Activated T-cell treated with anti-CD3 and anti-CD28 coated beads, Interleukin-2, amount 50 U/mL, for 4 hours (primary cell): Measurements from ENCODE around the gene CYP4A22. TPM values are rescaled to one million over a fixed set of nuclear protein-coding genes. Genes with fewer than 3 reads are reported as not detected.
A peak's percentile ranks its signal among the peaks of the same experiment; 100 is the strongest.
"Not testable (repeated sequence)": the region's sequence is repeated elsewhere in the genome, so short reads cannot be mapped to it uniquely, and the experiment has no call there.

ENCODE experiments used
- ATAC-seq, 2 donors: fragments of 200-7000 bp; cut with Tn5 transposase; one replicate each; pipeline ENCODE4 v1.10.0; 2021
- DNase-seq: peaks from one replicate; pipeline ENCODE4 v3.0.0-alpha.2; 2020
- H3K27me3 Mint-ChIP-seq: one replicate; pipeline ENCODE4 v1.8.0; 2021; ENCODE audit warnings: low read depth, mixed read lengths
- H3K36me3 Mint-ChIP-seq: one replicate; pipeline ENCODE4 v1.8.0; 2022; ENCODE audit warnings: mixed read lengths; ENCODE audit not compliant: insufficient read depth
- H3K4me1 Mint-ChIP-seq: one replicate; pipeline ENCODE4 v1.8.0; 2021; ENCODE audit warnings: low read depth, mixed read lengths
- H3K4me3 Mint-ChIP-seq: one replicate; pipeline ENCODE4 v1.8.0; 2021; ENCODE audit warnings: mild to moderate bottlenecking, moderate library complexity, mixed read lengths
- H3K9me3 Mint-ChIP-seq: one replicate; pipeline ENCODE4 v1.8.0; 2021; ENCODE audit warnings: mixed read lengths
- total RNA-seq, 3 donors: library from RNA; stranded (reverse); gene quantifications; one replicate each; pipeline ENCODE4 v1.2.1, GENCODE V29; 2021

Gene CYP4A22
- total RNA-seq, 3 donors from 2014 or later: not detected

DNA sequence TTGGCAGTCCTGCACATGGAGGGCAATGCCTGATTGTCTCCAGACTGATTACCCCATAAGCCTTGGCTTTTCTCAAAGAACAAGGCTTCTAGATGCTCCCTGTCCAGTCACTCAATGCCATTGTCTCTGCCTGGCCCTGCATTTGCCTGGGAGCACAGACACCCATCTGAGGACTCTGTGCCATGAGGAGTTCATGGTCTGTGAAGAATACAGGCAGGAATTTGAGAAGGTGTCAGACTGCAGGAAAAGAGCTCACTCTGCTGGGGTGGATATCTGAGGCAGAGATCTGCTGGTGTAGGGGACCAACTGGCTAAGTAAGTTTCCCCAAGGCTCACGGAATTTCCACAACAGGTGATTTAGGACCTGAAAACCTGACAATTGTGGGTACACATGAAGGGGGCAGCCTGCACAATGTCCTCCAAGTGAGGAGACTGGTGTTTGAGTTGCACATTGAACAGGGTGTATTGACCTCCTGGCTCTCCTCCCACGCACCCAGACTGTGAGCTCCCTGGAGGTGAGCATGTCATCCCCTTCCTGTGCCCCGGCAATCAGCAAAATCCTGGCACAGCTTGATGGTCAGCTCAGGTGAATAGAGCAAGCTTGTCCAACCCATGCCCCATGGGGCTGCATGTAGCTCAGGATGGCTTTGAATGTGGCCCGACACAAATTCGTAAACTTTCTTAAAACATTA lies 829 bp downstream of the CYP4A22 start:
- Mint-ChIP-seq H3K36me3 (no peaks in the 10 kb centered on the region), H3K4me1 (no peaks in the 10 kb centered on the region), H3K27me3 (peaks cover 3% of the 10 kb centered on the region), H3K9me3 (no peaks in the 10 kb centered on the region), H3K4me3 (no peak overlapping the region)
- DNase-seq: no peak
- no peak for ATAC-seq

- not testable (repeated sequence) for DNase-seq, H3K4me1 Mint-ChIP-seq, ATAC-seq, H3K4me3 Mint-ChIP-seq, H3K27me3 Mint-ChIP-seq, H3K9me3 Mint-ChIP-seq, H3K36me3 Mint-ChIP-seq
Measured at GRCh38 chr1:47140358-47140757, 3.1 kb downstream of the CYP4A22 start.

- not testable (repeated sequence) for H3K4me1 Mint-ChIP-seq, H3K36me3 Mint-ChIP-seq, ATAC-seq, H3K9me3 Mint-ChIP-seq, H3K4me3 Mint-ChIP-seq, H3K27me3 Mint-ChIP-seq, DNase-seq
Measured at GRCh38 chr1:47143654-47144053, 6.4 kb downstream of the CYP4A22 start.

DNA sequence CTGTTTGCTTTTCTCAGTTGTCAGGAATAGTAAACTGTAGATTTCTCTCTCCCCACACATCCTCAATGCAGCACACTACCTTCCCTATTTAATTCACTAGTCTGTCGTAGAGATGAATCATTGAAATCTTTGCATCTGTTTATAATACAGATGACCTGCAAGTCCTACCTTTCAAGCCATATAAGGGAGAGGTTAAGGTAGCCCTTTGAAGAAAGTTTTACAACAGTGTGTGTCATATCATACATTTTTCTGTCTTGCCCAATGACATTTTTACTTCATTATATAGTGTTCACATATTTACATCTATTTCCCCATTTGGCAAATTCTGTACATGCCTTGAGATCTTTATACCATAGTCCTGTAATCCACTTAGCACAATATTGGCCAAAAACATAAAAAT lies 9.3 kb downstream of the CYP4A22 start:
- not testable (repeated sequence) for H3K4me1 Mint-ChIP-seq, ATAC-seq, H3K36me3 Mint-ChIP-seq, H3K9me3 Mint-ChIP-seq, H3K4me3 Mint-ChIP-seq, DNase-seq
- peaks cover 16% of the 10 kb centered on the region for H3K27me3 Mint-ChIP-seq

DNA sequence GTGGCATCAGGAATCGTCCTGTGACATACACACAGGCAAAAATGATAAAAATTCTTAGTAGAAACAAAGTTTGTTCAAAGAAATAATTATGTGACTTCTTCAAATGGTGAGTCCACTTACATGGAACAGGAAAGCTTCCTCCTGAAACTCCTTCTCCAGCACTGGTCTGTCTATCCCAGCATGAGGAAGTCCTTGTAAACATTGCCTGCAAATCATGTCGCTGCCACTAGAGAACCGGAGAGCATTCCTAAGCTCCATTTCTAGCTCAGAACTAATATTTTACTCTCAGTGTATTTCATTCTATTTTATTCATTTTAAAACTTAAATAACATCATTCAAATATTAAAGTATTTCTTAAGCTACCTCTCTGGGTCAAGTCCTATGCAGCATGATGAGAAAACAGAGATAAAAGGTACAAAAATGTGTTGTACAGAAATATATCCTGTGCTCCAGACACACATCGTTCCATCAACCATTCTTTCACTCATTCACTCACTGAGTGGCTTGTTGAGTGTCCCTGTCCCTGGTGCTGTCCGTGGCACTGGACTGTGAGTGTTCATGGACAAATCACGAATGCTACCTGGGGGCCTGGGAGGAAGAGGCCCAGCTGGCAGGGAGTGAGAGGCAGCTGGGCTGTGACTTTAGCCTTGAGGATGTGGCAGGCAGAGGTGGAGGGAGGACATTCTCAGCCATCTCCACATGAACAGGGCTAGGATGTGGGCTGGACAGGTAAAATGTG lies 10.0 kb downstream of the CYP4A22 start:
- no peak overlapping the region for H3K4me3 Mint-ChIP-seq
- no peaks in the 10 kb centered on the region for H3K9me3 Mint-ChIP-seq
- DNase-seq (no peak), ATAC-seq (no peak)
- H3K36me3 Mint-ChIP-seq: no peaks in the 10 kb centered on the region
- peaks cover 19% of the 10 kb centered on the region for H3K27me3 Mint-ChIP-seq
- H3K4me1 Mint-ChIP-seq: no peaks in the 10 kb centered on the region

DNA sequence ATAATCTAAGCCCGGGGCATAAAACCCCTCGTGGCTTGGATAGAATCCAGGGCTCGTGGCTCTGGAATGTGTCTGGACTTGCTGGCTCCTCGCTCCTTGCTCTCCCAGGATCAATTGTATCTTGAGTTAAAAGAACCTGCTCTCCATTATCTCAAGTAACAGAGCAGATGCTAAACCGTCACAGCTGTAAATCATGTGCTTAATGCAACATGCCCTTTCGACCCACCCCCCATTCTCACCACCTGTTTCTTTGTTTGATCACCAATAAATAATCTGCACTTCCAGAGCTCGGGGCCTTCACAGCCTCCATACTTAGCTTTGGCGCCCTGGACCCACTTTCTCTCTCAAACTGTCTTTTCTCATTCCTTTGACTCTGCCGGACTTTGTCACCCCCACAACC lies 11.9 kb downstream of the CYP4A22 start:
- H3K4me3 Mint-ChIP-seq, DNase-seq, ATAC-seq, H3K4me1 Mint-ChIP-seq, H3K36me3 Mint-ChIP-seq, H3K9me3 Mint-ChIP-seq: not testable (repeated sequence)
- peaks cover 28% of the 10 kb centered on the region for H3K27me3 Mint-ChIP-seq

GRCh38 chr1:47156457-47156856 lies 19.2 kb downstream of the CYP4A22 start:
- H3K4me1 Mint-ChIP-seq, H3K4me3 Mint-ChIP-seq, ATAC-seq, DNase-seq, H3K36me3 Mint-ChIP-seq: not testable (repeated sequence)
- Mint-ChIP-seq H3K27me3 (peaks cover 32% of the 10 kb centered on the region), H3K9me3 (peaks cover 12% of the 10 kb centered on the region)

- peaks cover 33% of the 10 kb centered on the region for H3K27me3 Mint-ChIP-seq
Measured at GRCh38 chr1:47157957-47158356, 20.7 kb downstream of the CYP4A22 start.

GRCh38 chr1:47160716-47161115 lies 23.5 kb downstream of the CYP4A22 start:
- no peaks in the 10 kb centered on the region for H3K4me1 Mint-ChIP-seq
- peaks cover 4% of the 10 kb centered on the region for H3K9me3 Mint-ChIP-seq
- H3K4me3 Mint-ChIP-seq: no peak overlapping the region
- no peak for ATAC-seq
- H3K27me3 Mint-ChIP-seq: peaks cover 35% of the 10 kb centered on the region
- no peaks in the 10 kb centered on the region for H3K36me3 Mint-ChIP-seq
- no peak for DNase-seq

More at GRCh38 chr1:47157957-47158356, 20.7 kb downstream of the CYP4A22 start:
- H3K9me3 Mint-ChIP-seq: peaks cover 12% of the 10 kb centered on the region
- H3K36me3 Mint-ChIP-seq, DNase-seq, H3K4me1 Mint-ChIP-seq, H3K4me3 Mint-ChIP-seq, ATAC-seq: not testable (repeated sequence)

DNA sequence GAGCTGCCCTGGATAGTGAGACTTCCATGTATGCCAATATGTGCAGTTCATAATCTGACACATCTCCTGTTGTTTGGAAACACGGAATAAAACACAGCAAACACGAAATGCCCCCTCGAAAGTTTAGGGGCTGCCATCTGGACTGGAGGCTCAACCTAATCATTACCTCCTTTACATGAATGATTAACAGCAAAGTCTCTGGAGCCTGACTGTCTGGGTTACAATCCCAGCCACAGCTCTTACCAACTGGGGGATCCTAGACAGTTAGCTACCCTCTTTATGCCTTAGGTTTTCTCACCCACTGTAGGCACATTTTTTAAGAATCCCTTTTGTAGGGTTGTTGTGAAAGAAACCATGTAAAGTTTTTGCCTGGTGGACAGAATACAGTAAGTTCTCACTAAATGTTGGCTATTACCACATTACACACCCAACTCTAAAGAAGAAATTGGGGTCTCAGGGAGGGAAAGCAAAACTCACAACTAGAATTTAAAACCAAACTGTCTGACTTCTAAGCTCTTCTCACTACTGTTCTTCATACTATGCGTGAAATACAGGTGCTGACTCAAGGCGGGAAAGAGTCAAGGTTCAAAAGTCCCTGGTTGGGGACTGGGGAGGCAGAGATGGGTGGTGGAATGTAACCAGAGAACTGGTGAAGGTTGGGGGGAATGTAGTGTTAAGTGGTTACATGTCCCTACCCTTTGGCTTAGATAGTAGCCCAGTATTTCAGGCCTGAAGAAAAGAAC lies 24.2 kb downstream of the CYP4A22 start:
- no peaks in the 10 kb centered on the region for H3K4me1 Mint-ChIP-seq
- no peaks in the 10 kb centered on the region for H3K36me3 Mint-ChIP-seq
- H3K27me3 Mint-ChIP-seq: peaks cover 34% of the 10 kb centered on the region
- no peak overlapping the region for H3K4me3 Mint-ChIP-seq
- DNase-seq: no peak
- no peaks in the 10 kb centered on the region for H3K9me3 Mint-ChIP-seq
- ATAC-seq: no peak

GRCh38 chr1:47164552-47164951 lies 27.3 kb downstream of the CYP4A22 start:
- no peaks in the 10 kb centered on the region for H3K4me1 Mint-ChIP-seq

DNA sequence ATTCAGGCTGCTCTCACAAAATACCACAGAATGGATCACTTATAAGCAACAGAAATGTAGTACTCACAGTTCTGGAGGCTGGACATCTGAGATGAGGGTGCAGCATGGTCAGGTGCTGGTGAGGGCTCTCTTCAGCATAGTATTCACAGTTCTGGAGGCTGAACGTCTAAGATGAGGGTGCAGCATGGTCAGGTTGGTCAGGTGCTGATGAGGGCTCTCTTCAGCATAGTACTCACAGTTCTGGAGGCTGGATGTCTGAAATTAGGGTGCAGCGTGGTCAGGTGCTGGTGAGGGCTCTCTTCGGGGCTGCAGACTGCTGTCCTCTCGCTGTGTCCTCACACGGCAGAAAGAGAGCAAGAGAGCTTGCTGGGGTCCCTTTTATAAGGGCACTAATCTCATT lies 35.5 kb downstream of the CYP4A22 start:
- no peaks in the 10 kb centered on the region for H3K36me3 Mint-ChIP-seq
- H3K4me3 Mint-ChIP-seq: no peak overlapping the region
- ATAC-seq (no peak), DNase-seq (no peak)
- no peaks in the 10 kb centered on the region for H3K9me3 Mint-ChIP-seq
- H3K27me3 Mint-ChIP-seq: peaks cover 28% of the 10 kb centered on the region
- H3K4me1 Mint-ChIP-seq: no peaks in the 10 kb centered on the region

More at GRCh38 chr1:47164552-47164951, 27.3 kb downstream of the CYP4A22 start:
- Mint-ChIP-seq H3K4me3 (no peak overlapping the region), H3K27me3 (peaks cover 44% of the 10 kb centered on the region), H3K36me3 (no peaks in the 10 kb centered on the region), H3K9me3 (no peaks in the 10 kb centered on the region)
- DNase-seq (no peak), ATAC-seq (no peak)

- H3K36me3 Mint-ChIP-seq: no peaks in the 10 kb centered on the region
- H3K4me3 Mint-ChIP-seq: no peak overlapping the region
- peaks cover 26% of the 10 kb centered on the region for H3K27me3 Mint-ChIP-seq
- H3K4me1 Mint-ChIP-seq: peaks cover 7% of the 10 kb centered on the region
- DNase-seq (no peak), ATAC-seq (no peak)
- no peaks in the 10 kb centered on the region for H3K9me3 Mint-ChIP-seq
Measured at GRCh38 chr1:47174656-47175020, 37.4 kb downstream of the CYP4A22 start.

GRCh38 chr1:47175227-47175934 lies 38.1 kb downstream of the CYP4A22 start:
- peak; percentile 35 to 41 for ATAC-seq
- Mint-ChIP-seq H3K9me3 (no peaks in the 10 kb centered on the region), H3K4me3 (no peak overlapping the region), H3K27me3 (peaks cover 29% of the 10 kb centered on the region), H3K36me3 (no peaks in the 10 kb centered on the region), H3K4me1 (peaks cover 8% of the 10 kb centered on the region)
- DNase-seq: peak; percentile 20
